Measurements from ENCODE around the gene PSMD8. TPM values are rescaled to one million over a fixed set of nuclear protein-coding genes. Genes with fewer than 3 reads are reported as not detected.
"Not testable (repeated sequence)": the region's sequence is repeated elsewhere in the genome, so short reads cannot be mapped to it uniquely, and the experiment has no call there.

Gene PSMD8
- polyA plus RNA-seq, 10 donors: 111 to 143 (median 121) TPM

DNA sequence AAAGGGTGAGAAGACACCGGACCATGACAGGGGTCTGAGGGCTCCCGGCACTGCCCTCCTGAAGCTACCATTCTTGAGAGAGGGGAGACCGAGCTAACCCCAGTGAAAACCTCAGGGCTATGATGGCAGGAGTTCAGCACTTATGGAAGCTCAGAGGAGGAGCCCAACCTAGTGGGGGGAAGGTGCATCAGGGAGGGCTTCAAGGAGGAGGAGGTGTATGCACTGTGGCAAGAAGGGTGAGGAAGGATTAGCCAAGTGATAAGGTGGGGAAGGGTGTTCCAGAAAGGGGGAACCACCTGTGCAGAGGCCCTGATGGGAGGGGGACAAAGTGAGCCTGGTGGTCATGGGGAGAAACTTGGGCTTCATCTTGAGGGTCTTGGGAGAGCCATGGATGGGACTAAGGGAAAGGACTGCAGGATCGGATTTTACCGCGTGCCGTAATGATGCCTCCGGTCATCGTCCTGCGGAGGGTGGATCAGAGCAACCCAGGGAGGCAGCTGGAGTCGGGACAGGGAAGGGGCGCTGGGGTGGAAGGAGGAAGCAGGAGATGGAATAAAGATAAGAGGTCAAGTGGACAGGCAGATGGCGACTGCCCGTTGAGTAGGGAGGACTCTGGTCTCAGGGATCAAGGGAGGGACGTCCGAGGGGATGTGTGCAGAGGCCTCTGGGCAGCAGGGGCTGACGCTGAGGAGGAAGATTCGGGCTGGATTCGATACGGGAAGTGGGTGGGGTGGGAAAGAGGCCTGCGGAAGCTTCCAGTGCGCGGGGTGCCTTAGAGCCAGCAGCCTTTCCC lies 13.3 kb upstream of the PSMD8 start:
- no peak for DNase-seq

DNA sequence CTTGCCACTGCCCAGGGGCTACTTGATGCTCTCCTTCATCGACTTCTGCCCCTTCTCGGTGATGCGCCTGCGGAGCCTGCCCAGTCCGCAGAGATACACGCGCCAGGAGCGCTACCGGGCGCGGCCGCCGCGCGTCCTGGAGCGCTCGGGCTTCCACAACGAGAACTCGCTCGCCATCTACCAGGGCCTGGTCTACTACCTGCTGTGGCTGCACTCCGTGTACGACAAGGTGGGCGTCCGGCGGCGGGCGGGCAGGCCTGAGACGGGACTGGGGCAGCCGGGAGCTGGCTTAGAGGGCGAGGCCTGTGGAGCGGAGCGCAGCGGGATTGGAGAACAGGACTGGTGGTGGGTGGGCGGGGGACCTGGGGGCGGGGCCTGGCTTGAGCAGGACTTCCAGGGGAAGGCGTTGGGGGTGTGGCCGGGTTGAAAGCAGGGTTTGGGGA lies 12.7 kb upstream of the PSMD8 start:
- DNase-seq: peak; percentile 44 to 87 (median 65)

DNA sequence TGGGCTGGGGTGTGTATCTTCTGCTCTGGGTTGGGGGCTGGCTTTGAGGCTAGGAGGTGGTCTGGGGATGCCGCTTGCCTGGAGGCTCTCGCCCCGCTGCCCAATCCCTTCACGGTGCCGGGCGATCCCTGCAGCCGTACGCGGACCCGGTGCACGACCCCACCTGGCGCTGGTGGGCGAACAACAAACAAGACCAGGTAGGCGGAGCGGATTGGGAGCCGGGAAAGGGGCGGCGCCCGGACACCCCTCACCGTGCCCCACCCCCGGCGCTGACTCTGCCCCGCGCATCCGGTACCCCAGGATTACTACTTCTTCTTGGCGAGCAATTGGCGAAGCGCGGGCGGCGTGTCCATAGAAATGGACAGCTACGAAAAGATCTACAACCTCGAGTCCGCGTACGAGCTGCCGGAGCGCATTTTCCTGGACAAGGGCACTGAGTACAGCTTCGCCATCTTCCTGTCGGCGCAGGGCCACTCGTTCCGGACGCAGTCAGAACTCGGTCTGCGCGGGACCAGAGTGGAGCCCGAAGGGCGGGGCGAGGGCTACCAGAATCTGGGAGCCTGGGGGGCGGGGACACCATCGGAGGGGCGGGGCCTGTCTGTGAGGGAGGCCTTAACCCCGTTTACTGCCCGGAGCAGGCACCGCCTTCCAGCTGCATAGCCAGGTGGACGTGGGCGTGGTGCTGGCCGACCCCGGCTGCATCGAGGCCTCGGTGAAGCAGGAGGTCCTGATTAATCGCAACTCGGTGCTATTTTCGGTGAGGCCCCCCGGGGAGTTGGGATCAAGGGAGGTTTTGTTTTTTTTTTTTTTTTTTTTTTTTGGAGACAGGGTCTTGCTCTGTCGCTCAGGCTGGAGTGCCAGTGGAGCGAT lies 12.1 kb upstream of the PSMD8 start:
- peak in 2 of 3 donors; percentile 35 to 62 for DNase-seq

DNA sequence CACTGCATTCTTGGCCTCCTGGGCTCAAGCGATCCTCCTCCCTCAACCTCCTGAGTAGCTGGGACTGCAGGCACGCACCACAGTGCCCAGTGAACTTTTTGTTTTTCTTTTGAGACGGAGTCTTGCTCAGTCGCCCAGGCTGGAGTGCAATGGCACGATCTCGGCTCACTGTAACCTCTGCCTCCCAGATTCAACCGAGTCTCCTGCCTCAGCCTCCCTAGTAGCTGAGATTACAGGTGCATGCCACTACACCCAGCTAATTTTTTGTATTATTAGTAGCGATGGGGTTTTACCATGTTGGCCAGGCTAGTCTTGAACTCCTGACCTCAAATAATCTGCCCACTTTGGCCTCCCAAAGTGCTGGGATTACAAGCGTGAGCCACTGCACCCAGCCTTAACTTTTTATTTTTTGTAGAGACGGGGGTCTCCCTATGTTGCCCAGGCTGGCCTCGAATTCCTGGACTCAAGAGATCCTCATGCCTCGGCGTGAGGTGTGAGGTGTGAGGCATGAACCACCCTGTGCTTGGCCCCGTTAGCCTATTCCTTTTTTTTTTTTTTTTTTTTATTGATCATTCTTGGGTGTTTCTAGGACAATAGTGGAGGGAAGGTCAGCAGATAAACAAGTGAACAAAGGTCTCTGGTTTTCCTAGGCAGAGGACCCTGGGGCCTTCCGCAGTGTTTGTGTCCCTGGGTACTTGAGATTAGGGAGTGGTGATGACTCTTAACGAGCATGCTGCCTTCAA lies 11.3 kb upstream of the PSMD8 start:
- not testable (repeated sequence) for DNase-seq

DNA sequence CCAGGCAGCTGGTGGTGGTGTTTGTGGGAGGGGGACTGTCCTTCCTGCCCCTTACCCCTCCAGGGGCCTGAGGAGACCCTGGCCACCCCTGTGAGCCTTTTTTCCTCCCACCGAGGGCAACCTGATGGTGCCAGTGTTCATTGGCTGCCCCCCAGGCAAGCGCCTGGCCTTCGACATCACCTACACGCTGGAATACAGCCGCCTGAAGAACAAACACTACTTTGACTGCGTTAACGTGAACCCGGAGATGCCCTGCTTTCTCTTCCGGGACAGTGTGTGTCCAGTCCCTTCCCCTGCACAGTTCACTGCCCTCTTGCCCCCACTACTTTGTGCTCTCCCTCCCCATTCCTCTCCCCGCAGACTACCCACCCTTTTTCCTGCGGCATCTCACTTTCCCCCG lies 7.3 kb upstream of the PSMD8 start:
- no peak for DNase-seq

DNA sequence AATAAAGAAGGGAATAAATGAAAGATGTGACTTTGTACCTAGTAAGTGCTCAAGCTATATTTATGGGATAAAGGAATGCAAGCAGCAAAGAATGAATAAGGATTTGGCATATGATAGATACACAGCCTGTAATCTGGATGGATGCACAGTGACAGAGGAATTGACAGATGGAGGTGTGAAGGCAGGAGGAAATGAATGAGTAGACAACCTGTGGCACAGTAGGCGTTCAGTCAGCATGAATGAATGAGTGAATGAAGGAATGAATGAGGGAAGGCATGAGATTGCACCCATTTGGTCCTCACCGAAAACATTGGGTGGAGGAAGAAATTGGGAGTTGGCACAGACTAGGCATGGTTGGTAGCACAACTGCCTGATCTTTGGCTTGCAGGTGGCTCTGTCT lies 4.8 kb upstream of the PSMD8 start:
- DNase-seq: no peak

DNA sequence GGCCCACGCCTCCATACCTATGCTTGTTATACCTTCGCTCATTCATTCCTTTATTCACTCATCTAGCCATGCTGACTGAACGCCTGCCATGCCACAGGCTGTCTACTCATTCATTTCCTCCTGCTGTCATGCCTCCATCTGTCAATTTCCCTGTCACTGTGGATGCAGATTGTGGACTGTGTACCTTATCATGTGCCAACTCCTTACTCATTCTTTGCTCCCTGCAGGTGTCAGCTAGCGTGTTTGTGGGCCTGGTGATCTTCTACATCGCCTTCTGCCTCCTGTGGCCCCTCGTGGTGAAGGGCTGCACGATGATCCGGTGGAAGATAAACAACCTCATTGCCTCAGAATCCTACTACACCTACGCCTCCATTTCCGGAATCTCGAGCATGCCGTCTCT lies 4.1 kb upstream of the PSMD8 start:
- DNase-seq: no peak

DNA sequence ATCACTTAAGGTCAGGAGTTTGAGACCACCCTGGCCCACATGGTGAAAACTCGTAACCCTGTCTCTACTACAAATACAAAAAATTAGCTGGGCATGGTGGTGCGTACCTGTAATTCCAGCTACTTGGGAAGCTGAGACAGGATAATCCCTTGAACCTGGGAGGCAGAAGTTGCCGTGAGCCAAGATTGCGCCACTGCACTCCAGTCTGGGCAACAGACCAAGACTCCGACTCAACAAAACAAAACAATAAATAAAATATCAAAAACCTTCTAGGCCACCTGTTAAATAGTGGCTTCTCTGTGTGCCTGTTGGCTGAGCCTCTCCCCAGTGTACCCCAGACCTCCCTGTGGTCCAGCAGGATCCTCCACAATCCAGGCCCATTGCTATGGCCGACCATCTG lies 3.3 kb upstream of the PSMD8 start:
- DNase-seq: no peak

DNA sequence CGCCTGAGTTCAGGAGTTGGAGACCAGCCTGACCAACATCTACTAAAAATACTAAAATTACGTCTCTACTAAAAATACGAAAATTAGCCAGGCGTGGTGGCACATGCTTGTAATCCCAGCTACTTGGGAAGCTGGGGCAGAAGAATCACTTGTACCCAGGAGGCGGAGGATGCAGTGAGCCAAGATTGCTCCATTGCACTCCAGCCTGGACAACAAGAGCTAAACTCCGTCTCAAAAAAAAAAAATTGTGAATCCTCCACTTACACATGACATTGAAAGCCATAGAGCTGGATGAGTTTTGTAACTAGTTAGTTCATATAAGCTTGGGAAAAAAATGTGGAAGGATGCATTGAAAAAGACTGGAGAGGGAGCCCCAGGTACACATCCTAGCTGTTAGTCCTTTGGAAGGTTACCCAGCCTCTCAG lies 452 bp upstream of the PSMD8 start:
- DNase-seq: no peak

DNA sequence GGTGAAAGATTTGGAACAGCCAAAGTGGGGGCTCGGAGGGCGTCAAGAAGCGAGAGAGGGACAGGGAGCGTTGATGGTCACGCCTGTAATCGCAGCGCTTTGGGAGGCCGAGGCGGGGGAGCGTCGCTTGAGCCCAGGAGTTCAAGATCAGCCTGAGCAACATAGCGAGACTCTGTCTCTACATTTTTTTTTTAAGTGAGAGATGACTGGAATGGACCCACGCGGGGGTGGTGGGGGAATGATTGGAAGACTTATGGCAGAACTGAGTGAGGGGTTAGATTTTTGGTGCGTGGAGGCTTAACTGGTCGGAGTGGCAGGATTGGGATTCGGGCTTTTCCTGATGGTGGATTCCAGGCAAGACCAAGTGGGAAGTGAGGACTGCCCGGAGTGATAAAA lies 725 bp downstream of the PSMD8 start:
- DNase-seq: no peak

DNA sequence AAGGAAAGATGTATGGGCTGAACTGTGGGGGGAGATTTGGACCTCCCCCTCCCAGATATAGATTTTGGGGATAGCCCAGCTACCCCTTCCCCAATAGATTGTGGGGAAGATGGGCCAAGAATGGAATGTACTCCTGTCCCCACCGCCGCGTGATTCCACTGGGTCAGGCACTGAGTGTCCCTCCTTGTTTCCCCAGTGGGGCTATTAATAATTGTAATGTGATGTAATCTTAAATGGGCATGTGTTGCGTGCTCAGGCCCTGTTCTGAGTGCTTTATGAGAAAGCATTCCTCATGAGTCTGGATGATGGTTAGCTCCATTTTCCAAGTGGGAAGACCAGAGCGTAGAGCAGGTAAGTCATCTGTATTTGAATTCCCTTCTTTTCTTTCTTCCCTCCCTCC lies 1.4 kb downstream of the PSMD8 start:
- DNase-seq: no peak

DNA sequence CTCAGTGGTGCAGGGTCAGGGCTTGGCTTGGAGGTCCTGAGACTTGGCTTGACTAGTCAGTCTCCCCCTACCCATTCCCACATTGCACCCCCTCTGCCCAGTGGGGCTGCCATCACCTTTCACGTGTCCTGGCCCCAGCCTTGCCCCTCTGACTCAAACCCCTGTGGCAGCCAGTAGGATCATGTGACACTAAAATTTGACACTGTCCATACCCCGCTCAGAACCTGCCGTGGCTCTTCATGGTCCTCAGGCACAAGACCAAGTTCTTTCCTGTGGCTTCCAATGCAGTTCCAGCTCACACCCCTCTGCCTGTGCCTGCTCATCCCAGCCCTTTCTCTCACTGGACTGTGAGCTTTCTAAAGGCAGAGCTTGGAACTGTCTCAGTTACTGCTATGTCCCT lies 2.2 kb downstream of the PSMD8 start:
- no peak for DNase-seq

DNA sequence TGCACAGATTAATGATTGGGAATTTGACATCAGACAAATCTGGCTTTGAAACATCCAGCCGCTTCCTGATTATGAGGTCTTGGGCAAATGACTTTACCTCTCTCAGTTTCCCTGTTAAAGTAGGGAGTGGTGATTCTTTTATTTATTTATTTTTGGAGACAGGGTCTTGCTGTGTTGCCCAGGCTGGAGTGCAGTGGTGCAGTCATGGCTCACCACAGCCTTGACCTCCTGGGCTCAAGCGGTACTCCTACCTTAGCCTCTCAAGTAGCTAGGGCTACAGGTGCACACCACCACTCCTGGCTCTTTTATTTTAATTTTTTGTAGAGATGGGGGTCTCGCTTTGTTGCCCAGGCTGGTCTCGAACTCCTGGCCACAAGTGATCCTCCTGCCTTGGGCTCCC lies 2.7 kb downstream of the PSMD8 start:
- DNase-seq: no peak

DNA sequence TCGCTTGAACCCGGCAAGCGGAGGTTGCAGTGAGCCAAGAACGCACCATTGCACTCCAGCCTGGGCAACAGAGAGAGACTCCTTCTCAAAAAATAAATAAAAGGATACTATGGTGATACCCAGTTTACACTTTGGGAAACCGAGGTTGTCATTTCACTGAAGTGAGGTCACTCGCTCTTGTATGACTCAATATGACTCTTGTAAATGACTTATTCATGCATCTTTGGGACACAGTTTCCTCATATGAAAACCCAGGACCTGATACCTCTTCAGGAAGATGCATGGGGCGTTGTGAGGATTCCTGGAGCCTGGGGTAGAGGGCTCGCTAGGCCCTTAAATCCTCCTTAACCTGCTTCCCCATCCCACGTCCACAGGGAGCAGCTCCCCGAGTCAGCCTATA lies 4.5 kb downstream of the PSMD8 start:
- DNase-seq: no peak

DNA sequence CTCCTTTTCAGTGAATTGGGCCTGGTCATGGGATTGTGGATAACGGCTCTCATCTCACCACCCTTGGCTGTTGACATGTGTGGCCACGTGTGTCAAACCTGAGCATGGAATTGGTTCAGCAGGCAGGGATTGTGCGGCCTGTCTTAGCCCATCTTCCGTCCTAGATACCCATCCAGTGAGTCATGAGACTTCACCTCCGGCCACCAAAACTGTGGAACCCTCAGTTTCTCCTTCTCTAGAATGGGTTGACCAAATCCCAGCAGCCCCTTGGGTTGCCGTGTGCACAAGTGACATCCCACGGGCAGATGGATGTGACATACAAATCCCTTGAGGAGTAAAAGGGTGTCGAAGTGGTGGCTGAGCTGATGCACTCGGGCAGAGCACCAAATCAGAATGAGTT lies 6.8 kb downstream of the PSMD8 start:
- no peak for DNase-seq

DNA sequence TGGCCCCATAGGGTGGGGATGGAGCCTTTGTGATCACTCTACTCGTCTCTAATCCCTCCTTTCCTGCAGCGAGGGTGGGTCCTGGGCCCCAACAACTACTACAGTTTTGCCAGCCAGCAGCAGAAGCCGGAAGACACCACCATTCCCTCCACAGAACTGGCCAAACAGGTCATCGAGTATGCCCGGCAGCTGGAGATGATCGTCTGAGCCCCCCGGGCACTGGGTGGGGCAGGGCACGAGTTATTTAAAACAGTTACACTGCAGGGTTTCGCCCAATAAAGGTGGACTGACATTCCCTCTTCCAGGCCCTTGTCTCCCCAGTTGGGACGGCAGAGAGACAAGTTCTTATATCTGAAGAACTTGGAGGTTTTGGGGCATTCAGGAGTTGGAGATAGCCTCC lies 8.8 kb downstream of the PSMD8 start:
- DNase-seq: no peak

DNA sequence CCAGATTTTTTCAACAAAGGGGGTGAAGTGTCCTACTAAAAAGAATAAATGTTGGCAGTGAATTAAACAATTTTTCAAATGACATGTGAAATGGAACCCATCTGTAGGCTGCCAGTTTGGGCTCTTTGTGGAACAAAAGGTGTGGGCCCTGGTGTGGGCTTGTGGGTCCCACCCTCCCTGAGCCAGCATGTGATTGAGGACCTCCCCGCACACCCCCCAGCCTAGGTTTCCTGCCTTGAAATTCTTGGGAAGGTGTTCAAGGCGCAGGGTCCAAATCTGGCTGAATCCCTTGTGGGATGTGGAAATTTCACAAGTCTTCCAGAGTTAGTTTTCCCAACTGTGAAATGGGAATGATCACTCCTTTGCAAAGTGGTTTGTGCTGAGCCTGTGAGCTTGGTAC lies 9.4 kb downstream of the PSMD8 start:
- DNase-seq: no peak

DNA sequence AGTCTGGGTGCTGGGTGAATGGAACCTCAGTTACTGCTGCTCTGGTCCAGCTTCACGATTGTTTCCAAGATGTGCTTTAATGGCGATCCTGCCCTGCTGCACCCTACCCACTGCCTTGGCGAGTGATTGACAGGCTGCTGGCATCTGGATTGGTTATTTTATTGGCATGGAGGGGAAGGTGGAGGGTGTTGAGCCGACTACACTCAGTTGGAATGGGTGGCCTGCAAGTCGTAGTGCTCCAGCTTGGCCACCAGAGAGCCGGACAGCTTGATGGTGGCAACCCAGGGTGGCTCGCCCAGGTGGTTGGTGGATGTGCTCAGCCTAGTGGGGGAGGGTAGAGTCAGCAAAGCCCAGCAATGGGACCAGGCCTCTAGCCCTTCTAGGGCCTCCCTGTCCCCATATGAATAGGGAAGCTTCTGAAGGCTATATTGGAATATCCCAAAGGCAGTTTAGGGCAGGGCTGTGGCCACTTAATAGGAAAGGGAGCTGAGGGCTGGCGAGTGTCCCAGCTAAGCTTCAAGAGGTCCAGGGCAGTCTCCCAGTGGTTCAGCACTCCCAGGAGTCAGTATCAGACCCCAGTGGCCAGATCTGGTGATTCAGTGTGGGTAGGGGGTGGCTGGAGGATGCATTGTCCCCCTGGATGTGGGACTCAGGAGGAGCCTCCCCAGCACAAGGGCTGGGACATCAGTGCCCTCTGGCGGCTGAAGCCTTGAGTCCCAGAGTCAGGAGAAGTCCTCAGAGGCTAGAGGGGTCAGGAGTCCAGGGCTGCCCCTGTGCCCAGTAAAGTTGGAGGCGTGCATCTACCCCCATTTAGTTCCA lies 10.0 kb downstream of the PSMD8 start:
- DNase-seq: peak in 1 of 3 donors; percentile 31

DNA sequence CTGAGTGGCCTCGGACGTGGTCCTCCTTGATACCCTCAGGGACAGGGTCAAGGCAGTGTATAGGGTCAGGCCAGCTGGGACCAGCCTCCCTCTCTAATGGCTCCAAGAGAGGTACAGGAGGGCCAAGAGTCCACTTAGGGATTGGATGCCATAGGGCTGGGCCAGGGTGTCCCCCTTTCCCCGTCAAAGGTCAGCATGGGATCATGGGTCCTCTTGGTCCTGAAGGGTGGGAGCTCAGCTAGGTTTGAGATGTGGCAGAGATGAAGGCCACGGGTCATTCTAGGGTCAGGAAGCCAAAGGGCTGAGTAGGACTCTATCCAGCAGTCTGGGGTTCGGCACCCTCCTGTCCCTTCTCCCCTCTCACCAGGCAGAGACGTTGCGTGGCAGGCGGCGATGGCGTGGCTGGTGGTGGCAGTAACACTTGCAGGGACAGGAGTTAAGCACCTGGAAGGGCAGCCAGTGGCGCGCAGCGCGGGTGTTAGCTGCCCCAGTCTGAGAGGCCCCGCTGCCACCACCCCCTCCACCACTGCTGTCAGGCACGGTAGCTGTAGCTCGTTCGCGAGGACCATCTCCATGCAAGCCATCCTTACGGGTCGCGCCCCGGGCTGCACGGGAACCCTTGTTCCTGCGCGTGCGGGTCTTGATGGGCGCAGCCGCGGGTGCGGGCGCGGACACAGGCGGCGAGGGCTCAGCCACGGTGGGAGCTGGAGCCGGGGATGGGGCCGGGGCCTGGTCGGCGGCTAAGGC lies 10.9 kb downstream of the PSMD8 start:
- DNase-seq: no peak

DNA sequence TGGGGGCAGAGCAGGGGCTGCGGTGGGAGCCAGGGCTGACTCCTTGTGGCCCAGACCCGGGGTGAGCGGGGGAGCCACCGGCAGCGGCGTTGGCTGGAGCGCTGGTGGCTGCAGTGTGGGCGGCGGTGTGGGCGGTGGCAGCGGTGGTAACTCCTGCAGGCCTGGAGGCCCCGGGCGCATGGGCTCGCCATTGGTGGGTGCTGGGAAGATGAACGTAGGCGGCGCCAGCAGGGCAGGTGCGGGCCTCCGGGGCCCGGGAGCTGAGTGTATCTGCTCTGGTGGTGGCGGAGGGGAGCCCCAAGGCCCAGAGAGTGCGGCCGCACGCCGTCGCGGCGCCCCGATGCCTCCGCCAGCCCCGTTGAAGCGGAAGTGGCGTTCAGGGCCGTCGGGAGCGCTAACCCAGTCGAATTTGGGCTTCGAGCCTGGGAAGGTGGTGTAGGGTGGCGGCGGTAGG lies 11.5 kb downstream of the PSMD8 start:
- DNase-seq: no peak

Measured in muscle of back (tissue), 11 donors.